MCF 10A (cell line): ENCODE measurements around the gene DUSP22. TPM values are rescaled to one million over a fixed set of nuclear protein-coding genes. Genes with fewer than 3 reads are reported as not detected.

ENCODE experiments used
- total RNA-seq: library from RNA; stranded (reverse); gene quantifications from 2 replicates; pipeline ENCODE4 v1.2.3, GENCODE V29; 2022

DUSP22 gene
- total RNA-seq, 1 experiment from 2014 or later = 29.4 TPM

Other genes starting within 250 kb of the DUSP22 start
- gene IRF4, start 99.3 kb downstream of the DUSP22 start, total RNA-seq = not detected in 2 replicates